Astrocyte (in vitro differentiated cells and primary cell): ENCODE measurements around the gene CCDC116. TPM values are rescaled to one million over a fixed set of nuclear protein-coding genes. Genes with fewer than 3 reads are reported as not detected.

Experiments
- DNase-seq: peaks from one replicate; pipeline ENCODE4 v3.0.0-alpha.2; 2010; ENCODE audit warnings: low read depth
- FAIRE-seq: peaks from 2 replicates; lab custom pipeline; 2011; peaks lifted over from hg19 to GRCh38; lab: Jason Lieb, UNC
- H2AFZ ChIP-seq: 2 replicates; pipeline ENCODE4 v1.6.0; 2012; ENCODE audit warnings: low read depth, low read length, inconsistent platforms
- H3K27ac ChIP-seq: 2 replicates; pipeline ENCODE4 v1.5.1; 2011; ENCODE audit warnings: low read depth, low read length, inconsistent platforms
- H3K27me3 ChIP-seq: 2 replicates; pipeline ENCODE4 v1.6.0; 2011; ENCODE audit warnings: low read length, inconsistent platforms; ENCODE audit not compliant: insufficient read depth
- H3K36me3 ChIP-seq: 2 replicates; pipeline ENCODE4 v1.5.1; 2011; ENCODE audit warnings: low read length, inconsistent platforms; ENCODE audit not compliant: insufficient read depth
- H3K4me1 ChIP-seq: 2 replicates; pipeline ENCODE4 v1.5.1; 2011; ENCODE audit warnings: low read length, inconsistent platforms; ENCODE audit not compliant: insufficient read depth
- H3K4me2 ChIP-seq: 2 replicates; pipeline ENCODE4 v1.6.0; 2012; ENCODE audit warnings: low read length, inconsistent platforms
- H3K4me3 ChIP-seq: 2 replicates; pipeline ENCODE4 v1.5.1; 2011; ENCODE audit warnings: low read depth, mild to moderate bottlenecking, low read length, inconsistent platforms; ENCODE audit not compliant: insufficient read depth
- H3K79me2 ChIP-seq: 2 replicates; pipeline ENCODE4 v1.6.0; 2012; ENCODE audit warnings: mild to moderate bottlenecking, low read length, inconsistent platforms; ENCODE audit not compliant: insufficient read depth
- H3K9ac ChIP-seq: 2 replicates; pipeline ENCODE4 v1.6.0; 2012; ENCODE audit warnings: mild to moderate bottlenecking, low read length, inconsistent platforms
- H3K9me3 ChIP-seq: 2 replicates; pipeline ENCODE4 v1.5.1; 2012; ENCODE audit warnings: low read depth, mild to moderate bottlenecking, low read length, inconsistent platforms; ENCODE audit not compliant: insufficient read depth
- H4K20me1 ChIP-seq: 2 replicates; pipeline ENCODE4 v1.6.0; 2012; ENCODE audit warnings: low read length, inconsistent platforms; ENCODE audit not compliant: insufficient read depth
- H3K27ac Mint-ChIP-seq: one replicate; pipeline ENCODE4 v1.8.0; 2021; ENCODE audit warnings: mild to moderate bottlenecking, mixed read lengths; ENCODE audit not compliant: unreplicated experiment
- H3K27me3 Mint-ChIP-seq: one replicate; pipeline ENCODE4 v1.8.0; 2021; ENCODE audit warnings: low read depth, mixed read lengths; ENCODE audit not compliant: unreplicated experiment
- H3K36me3 Mint-ChIP-seq: one replicate; pipeline ENCODE4 v1.8.0; 2021; ENCODE audit warnings: low read depth, mixed read lengths; ENCODE audit not compliant: unreplicated experiment
- H3K4me1 Mint-ChIP-seq: one replicate; pipeline ENCODE4 v1.8.0; 2021; ENCODE audit warnings: low read depth, mixed read lengths; ENCODE audit not compliant: unreplicated experiment
- H3K4me3 Mint-ChIP-seq: one replicate; pipeline ENCODE4 v1.8.0; 2021; ENCODE audit warnings: mild to moderate bottlenecking, moderate library complexity, mixed read lengths; ENCODE audit not compliant: unreplicated experiment
- H3K9me3 Mint-ChIP-seq: one replicate; pipeline ENCODE4 v1.8.0; 2021; ENCODE audit warnings: mild to moderate bottlenecking, mixed read lengths; ENCODE audit not compliant: unreplicated experiment
- CTCF ChIP-seq: IDR thresholded peaks from 2 replicates; pipeline ENCODE4 v1.5.1; 2011; ENCODE audit warnings: low read depth, mild to moderate bottlenecking, inconsistent platforms, low read length, moderate library complexity; ENCODE audit not compliant: insufficient read depth
- EZH2 ChIP-seq: IDR thresholded peaks from 2 replicates; pipeline ENCODE4 v1.6.1; 2012; ENCODE audit warnings: mild to moderate bottlenecking, low read length, inconsistent platforms; ENCODE audit not compliant: insufficient read depth
- total RNA-seq: library from RNA; stranded (reverse); gene quantifications from 2 replicates; pipeline ENCODE4 v1.2.1, GENCODE V29; 2021

CCDC116 gene
- total RNA-seq, 1 donor from 2014 or later = 0.11 TPM

DNA sequence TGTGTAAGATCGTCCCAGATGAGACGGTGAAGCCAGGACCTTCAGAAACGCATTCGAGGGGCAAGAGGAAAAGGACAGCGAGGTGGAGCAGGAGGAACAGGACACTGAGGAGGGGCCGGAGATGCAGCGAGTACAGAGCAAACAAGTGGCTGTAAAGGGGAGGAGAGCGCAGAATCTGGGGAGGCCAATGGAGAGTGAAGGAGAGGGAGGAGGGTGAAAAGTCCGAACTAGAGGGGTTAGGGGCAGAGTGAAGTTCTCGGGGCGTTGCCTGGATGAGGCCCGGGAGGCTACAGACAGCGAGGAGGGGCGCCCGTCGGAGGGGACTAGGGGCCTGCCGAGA is 24.4 kb downstream of the CCDC116 start:
- TF ChIP-seq EZH2 (no peak), CTCF (no peak)
- FAIRE-seq (no peak), DNase-seq (no peak)
- peak overlapping the region; percentile 86 for H3K4me2 ChIP-seq
- H3K79me2 ChIP-seq = peaks cover 17% of the 10 kb centered on the region
- H3K27ac ChIP-seq = no peak overlapping the region
- no peaks in the 10 kb centered on the region for H3K9me3 Mint-ChIP-seq
- peak overlapping the region; percentile 74 for H3K4me3 Mint-ChIP-seq
- H2AFZ ChIP-seq = peak overlapping the region; percentile 75
- peak overlapping the region; percentile 3 for H3K27ac Mint-ChIP-seq
- no peaks in the 10 kb centered on the region for H3K9me3 ChIP-seq
- peaks cover 3% of the 10 kb centered on the region for H3K36me3 ChIP-seq
- peak overlapping the region; percentile 0 for H3K9ac ChIP-seq
- peaks cover 16% of the 10 kb centered on the region for H3K27me3 Mint-ChIP-seq
- H3K27me3 ChIP-seq = no peaks in the 10 kb centered on the region
- H3K4me1 ChIP-seq = peaks cover 15% of the 10 kb centered on the region
- H4K20me1 ChIP-seq = no peaks in the 10 kb centered on the region
- H3K4me1 Mint-ChIP-seq = no peaks in the 10 kb centered on the region
- no peaks in the 10 kb centered on the region for H3K36me3 Mint-ChIP-seq
- peak overlapping the region; percentile 54 for H3K4me3 ChIP-seq

DNA sequence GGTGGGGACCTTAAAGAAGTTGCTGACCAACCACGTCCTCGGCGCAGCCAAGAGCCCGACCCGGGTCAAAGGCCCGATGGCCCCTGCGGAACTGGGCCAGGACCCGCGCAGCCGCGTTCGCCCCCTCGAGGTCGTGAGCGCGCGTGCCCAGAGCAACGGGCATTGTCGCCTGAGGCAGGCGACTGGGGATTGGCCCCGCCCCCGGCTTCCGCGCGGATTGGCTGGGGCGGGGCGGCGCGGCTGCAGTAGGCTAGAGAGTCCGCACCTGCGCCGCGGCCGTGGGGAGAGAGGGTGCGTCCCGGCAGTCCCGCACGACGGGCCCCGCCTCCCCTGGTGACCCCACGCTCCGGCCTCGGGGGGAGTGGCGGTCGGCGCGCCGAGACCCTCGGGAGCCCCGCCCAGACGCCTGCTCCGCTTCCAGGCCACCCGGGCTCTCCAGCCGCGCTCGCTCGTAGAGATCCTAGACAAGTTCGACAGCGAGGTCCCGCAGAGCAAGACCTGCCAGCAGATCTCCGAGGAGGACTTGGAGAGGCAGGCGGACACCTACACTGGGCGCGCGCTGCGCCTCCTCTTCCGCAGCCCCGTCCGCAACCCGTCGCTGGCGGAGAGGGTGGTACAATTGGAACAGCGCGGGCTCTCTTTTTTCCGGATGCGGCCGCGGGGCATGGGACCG is 24.9 kb downstream of the CCDC116 start:
- Histone ChIP-seq H3K4me1 (peaks cover 15% of the 10 kb centered on the region), H3K36me3 (peaks cover 3% of the 10 kb centered on the region), H3K79me2 (peaks cover 13% of the 10 kb centered on the region), H3K9ac (peak overlapping the region; percentile 0), H4K20me1 (no peaks in the 10 kb centered on the region), H3K4me3 (peak overlapping the region; percentile 54), H3K27ac (no peak overlapping the region), H3K27me3 (no peaks in the 10 kb centered on the region), H2AFZ (peak overlapping the region; percentile 75), H3K4me2 (peak overlapping the region; percentile 86), H3K9me3 (no peaks in the 10 kb centered on the region)
- Mint-ChIP-seq H3K36me3 (no peaks in the 10 kb centered on the region), H3K4me1 (no peaks in the 10 kb centered on the region), H3K9me3 (no peaks in the 10 kb centered on the region), H3K4me3 (peak overlapping the region; percentile 67), H3K27ac (no peak overlapping the region), H3K27me3 (peaks cover 16% of the 10 kb centered on the region)
- TF ChIP-seq CTCF (no peak), EZH2 (no peak)
- DNase-seq (no peak), FAIRE-seq (no peak)

- Histone ChIP-seq H3K9me3 (no peaks in the 10 kb centered on the region), H3K27me3 (no peaks in the 10 kb centered on the region), H4K20me1 (no peaks in the 10 kb centered on the region), H3K4me2 (no peak overlapping the region), H2AFZ (no peak overlapping the region), H3K79me2 (no peaks in the 10 kb centered on the region), H3K27ac (no peak overlapping the region), H3K4me1 (peaks cover 7% of the 10 kb centered on the region), H3K36me3 (no peaks in the 10 kb centered on the region), H3K4me3 (no peak overlapping the region), H3K9ac (no peak overlapping the region)
- TF ChIP-seq EZH2 (no peak), CTCF (no peak)
- DNase-seq (no peak), FAIRE-seq (no peak)
- no peak overlapping the region for H3K27ac Mint-ChIP-seq
- H3K27me3 Mint-ChIP-seq = peaks cover 16% of the 10 kb centered on the region
- H3K4me1 Mint-ChIP-seq = no peaks in the 10 kb centered on the region
- no peaks in the 10 kb centered on the region for H3K9me3 Mint-ChIP-seq
- no peak overlapping the region for H3K4me3 Mint-ChIP-seq
- H3K36me3 Mint-ChIP-seq = no peaks in the 10 kb centered on the region
Measured at GRCh38 chr22:21659864-21660525, 27.4 kb downstream of the CCDC116 start.
